IPS-20b (cell line): ENCODE data around the gene TNS1.

Experiments used
- H3K27ac ChIP-seq: one replicate; pipeline ENCODE4 v1.5.1; 2013; ENCODE audit warnings: low read length
- H3K27me3 ChIP-seq: 2 replicates; pipeline ENCODE4 v1.6.1; 2013; ENCODE audit warnings: mild to moderate bottlenecking, low read length, inconsistent platforms; ENCODE audit not compliant: insufficient read depth
- H3K36me3 ChIP-seq: 2 replicates; pipeline ENCODE4 v1.6.1; 2013; ENCODE audit warnings: low read depth, mild to moderate bottlenecking, inconsistent platforms, low read length, moderate library complexity; ENCODE audit not compliant: insufficient read depth
- H3K4me1 ChIP-seq: 2 replicates; pipeline ENCODE4 v1.6.1; 2013; ENCODE audit warnings: mild to moderate bottlenecking, control low read depth, inconsistent platforms, low read length, moderate library complexity; ENCODE audit not compliant: insufficient read depth
- H3K4me3 ChIP-seq: 2 replicates; pipeline ENCODE4 v1.5.1; 2013; ENCODE audit warnings: mild to moderate bottlenecking, low read length, inconsistent platforms
- H3K9ac ChIP-seq: 2 replicates; pipeline ENCODE4 v1.6.1; 2013; ENCODE audit warnings: low read depth, mild to moderate bottlenecking, inconsistent platforms, low read length, moderate library complexity
- H3K9me3 ChIP-seq: 2 replicates; pipeline ENCODE4 v1.6.1; 2013; ENCODE audit warnings: mild to moderate bottlenecking, low read depth, low read length, inconsistent platforms; ENCODE audit not compliant: insufficient read depth

Gene TNS1

DNA sequence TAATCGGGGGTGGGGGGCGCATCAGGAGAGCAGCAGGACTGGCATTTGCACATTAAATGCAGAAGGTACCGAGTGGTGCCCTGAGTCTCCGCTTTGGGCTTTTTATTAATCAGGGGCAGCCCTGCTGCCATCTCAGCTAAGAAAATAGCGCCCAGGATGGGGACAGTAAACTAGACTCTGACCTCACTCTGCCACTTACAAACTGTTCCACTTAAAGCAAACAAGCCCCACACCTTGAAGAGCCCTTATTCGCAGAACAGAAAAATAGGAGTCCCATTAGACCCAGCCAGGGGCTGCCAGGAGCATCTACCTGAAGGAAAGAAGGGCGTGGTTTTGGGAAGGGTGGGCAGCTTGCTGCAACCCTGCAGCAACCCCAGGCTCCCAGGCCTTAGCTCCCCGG, 165.3 kb downstream of the TNS1 start:
- Histone ChIP-seq H3K27ac (no peak overlapping the region), H3K36me3 (no peaks in the 10 kb centered on the region), H3K9me3 (no peaks in the 10 kb centered on the region), H3K4me3 (no peak overlapping the region), H3K27me3 (no peaks in the 10 kb centered on the region), H3K4me1 (peaks cover 6% of the 10 kb centered on the region; the same call in 1 of the 2 replicates), H3K9ac (no peak overlapping the region)

DNA sequence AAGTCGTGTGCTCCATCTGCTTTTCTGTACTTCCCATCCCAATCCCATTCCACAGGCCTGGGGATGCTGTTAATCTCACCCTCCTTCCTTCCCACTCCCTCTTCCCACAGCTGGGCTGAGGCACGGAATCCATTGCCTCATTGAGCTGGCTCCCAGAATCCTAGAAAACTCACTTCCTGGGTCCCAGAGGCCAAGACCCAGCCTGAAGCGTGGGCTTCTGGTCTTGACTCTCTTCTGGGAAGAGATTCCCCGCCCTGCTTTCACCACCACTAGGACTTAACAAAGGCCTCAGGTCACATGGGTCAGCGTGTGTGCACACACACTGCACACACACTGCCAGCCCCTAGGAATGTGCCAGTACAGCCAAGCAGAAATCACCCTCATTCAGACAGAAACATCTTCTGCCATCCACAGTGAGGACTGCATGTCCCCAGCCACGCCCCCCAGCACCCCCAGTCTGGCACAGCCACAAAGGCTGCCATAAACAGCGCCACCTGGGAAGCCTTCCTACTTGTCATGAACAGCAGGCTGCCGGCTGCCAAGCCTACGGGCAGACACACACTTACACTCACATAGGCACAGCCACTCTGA, 165.8 kb downstream of the TNS1 start:
- Histone ChIP-seq H3K9ac (peak overlapping the region; percentile 59; the same call in 1 of the 2 replicates), H3K4me3 (no peak overlapping the region), H3K9me3 (no peaks in the 10 kb centered on the region), H3K27ac (peak overlapping the region; percentile 77), H3K36me3 (no peaks in the 10 kb centered on the region), H3K4me1 (peaks cover 6% of the 10 kb centered on the region; the same call in 1 of the 2 replicates), H3K27me3 (no peaks in the 10 kb centered on the region)

DNA sequence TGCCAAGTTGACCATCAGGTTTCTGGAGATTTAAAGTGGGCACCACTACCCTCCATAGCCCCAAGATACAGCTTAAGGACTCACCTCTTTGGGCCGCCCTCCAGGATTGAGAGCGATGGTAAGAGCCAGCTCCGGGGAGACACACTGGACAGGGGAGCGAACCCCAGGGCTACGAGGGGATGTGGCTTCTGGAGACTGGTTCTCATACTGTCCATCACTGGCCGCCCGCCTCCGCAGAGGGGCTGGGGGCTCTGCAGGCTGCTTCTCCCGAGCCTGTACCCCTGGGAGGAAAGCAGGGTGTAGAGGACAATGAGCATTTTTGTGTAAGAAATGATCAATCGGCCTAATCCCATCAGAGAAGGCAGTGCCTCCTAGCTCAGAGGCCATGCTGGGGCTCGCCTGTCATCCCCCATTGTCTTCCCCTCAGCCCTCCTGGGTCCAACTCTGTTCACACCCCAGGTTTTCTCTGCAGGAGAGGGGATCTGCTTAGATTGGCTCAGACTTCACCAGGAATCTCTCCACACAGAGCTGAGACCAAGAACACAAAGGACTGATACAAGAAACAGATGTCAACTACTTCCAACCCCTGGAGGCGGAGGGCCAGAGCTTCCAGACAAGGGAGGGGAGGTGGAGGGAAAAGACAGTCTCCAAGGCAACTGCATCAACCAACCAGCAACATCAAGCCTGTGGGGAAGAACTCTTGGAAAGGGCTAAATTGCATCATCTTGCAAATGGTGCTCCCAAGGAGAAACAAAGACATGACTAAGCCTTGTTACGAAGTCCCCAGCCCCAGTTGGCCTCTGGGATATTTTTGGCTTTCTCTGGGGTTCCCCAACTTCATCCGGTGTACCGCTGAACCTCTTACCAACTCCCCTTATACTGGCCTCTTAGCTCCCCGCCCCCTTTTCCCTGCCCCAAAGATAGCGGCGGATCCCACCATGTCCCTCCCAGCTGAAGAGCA, 166.6 kb downstream of the TNS1 start:
- Histone ChIP-seq H3K9ac (peak overlapping the region; percentile 59; the same call in 1 of the 2 replicates), H3K36me3 (no peaks in the 10 kb centered on the region), H3K9me3 (no peaks in the 10 kb centered on the region), H3K27ac (peak overlapping the region; percentile 77), H3K27me3 (no peaks in the 10 kb centered on the region), H3K4me1 (peaks cover 6% of the 10 kb centered on the region; the same call in 1 of the 2 replicates), H3K4me3 (no peak overlapping the region)

GRCh38 chr2:217834744-217835513, 167.9 kb downstream of the TNS1 start:
- Histone ChIP-seq H3K4me1 (peaks cover 6% of the 10 kb centered on the region; the same call in 1 of the 2 replicates), H3K9ac (no peak overlapping the region), H3K27me3 (no peaks in the 10 kb centered on the region), H3K36me3 (no peaks in the 10 kb centered on the region), H3K27ac (no peak overlapping the region), H3K9me3 (no peaks in the 10 kb centered on the region), H3K4me3 (no peak overlapping the region)

DNA sequence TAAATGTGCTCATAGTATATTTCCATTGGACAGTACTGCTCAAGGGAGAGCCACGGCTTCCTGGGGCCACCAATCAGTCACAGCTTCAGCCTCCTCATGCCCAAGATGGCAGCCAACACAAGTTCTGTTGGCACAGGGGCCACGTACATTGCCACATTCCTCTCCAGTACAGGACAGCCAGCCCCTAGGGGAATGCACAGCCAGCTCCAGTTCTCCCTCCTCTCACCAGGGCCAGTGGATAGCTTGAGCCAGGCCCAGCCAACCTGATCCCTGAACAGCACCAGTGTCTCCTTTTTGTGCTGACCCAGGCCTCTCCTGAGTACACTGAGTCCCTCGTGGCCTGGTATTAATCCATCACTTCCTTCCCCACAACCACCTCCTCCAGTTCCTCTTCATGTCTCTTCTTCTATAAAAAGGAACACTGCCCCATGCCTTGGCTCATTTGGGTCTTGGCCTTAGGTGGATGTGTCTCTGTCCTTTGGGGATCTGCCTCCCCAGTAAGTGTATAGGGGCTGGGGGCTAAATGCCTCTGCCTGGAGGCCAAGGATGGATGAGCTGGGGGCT, 168.7 kb downstream of the TNS1 start:
- Histone ChIP-seq H3K9ac (no peak overlapping the region), H3K27ac (no peak overlapping the region), H3K36me3 (no peaks in the 10 kb centered on the region), H3K27me3 (no peaks in the 10 kb centered on the region), H3K4me3 (no peak overlapping the region), H3K9me3 (no peaks in the 10 kb centered on the region), H3K4me1 (peaks cover 6% of the 10 kb centered on the region; the same call in 1 of the 2 replicates)

GRCh38 chr2:217833439-217833838, 169.4 kb downstream of the TNS1 start:
- H3K27me3 ChIP-seq: no peaks in the 10 kb centered on the region
- no peaks in the 10 kb centered on the region for H3K36me3 ChIP-seq
- H3K27ac ChIP-seq: no peak overlapping the region

GRCh38 chr2:217832987-217833386, 169.8 kb downstream of the TNS1 start:
- Histone ChIP-seq H3K9ac (no peak overlapping the region), H3K36me3 (no peaks in the 10 kb centered on the region)

More at GRCh38 chr2:217833439-217833838, 169.4 kb downstream of the TNS1 start:
- no peak overlapping the region for H3K9ac ChIP-seq
- H3K4me3 ChIP-seq: no peak overlapping the region
- no peaks in the 10 kb centered on the region for H3K9me3 ChIP-seq
- peaks cover 6% of the 10 kb centered on the region; the same call in 1 of the 2 replicates for H3K4me1 ChIP-seq

DNA sequence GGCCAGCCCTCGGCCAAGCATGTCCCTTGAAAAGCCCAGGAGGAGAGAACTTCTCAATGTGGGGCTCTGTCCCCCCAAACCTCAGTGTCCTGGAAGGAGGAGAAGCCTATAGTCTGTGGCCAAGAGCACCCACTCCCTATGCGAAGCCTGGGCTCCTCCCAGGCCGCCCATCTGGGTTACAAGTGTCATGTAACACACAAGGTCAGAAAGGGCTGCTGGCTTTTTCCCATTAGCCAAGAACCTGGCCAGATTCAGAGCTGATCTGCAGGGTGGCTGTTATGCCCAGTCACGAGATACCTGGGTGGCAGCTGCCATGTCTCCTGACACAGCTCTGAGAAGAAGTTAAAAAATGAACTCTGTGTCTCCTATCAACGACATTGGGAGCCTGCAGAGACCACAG, 170.7 kb downstream of the TNS1 start:
- H3K27me3 ChIP-seq: no peaks in the 10 kb centered on the region
- no peak overlapping the region for H3K27ac ChIP-seq
- H3K4me3 ChIP-seq: no peak overlapping the region
- H3K4me1 ChIP-seq: peaks cover 6% of the 10 kb centered on the region; the same call in 1 of the 2 replicates
- no peaks in the 10 kb centered on the region for H3K9me3 ChIP-seq
- no peaks in the 10 kb centered on the region for H3K36me3 ChIP-seq
- H3K9ac ChIP-seq: no peak overlapping the region

More at GRCh38 chr2:217832987-217833386, 169.8 kb downstream of the TNS1 start:
- Histone ChIP-seq H3K27ac (no peak overlapping the region), H3K4me3 (no peak overlapping the region), H3K4me1 (peaks cover 6% of the 10 kb centered on the region; the same call in 1 of the 2 replicates), H3K27me3 (no peaks in the 10 kb centered on the region), H3K9me3 (no peaks in the 10 kb centered on the region)

- no peaks in the 10 kb centered on the region for H3K9me3 ChIP-seq
- H3K27ac ChIP-seq: no peak overlapping the region
- H3K4me1 ChIP-seq: no peaks in the 10 kb centered on the region; the same call in 1 of the 2 replicates
- no peaks in the 10 kb centered on the region for H3K36me3 ChIP-seq
- H3K4me3 ChIP-seq: no peak overlapping the region
- no peak overlapping the region for H3K9ac ChIP-seq
- no peaks in the 10 kb centered on the region for H3K27me3 ChIP-seq
Measured at GRCh38 chr2:217831306-217831705, 171.5 kb downstream of the TNS1 start.

- H3K9ac ChIP-seq: no peak overlapping the region
- H3K36me3 ChIP-seq: no peaks in the 10 kb centered on the region
- H3K4me1 ChIP-seq: no peaks in the 10 kb centered on the region
- no peaks in the 10 kb centered on the region for H3K27me3 ChIP-seq
- H3K9me3 ChIP-seq: no peaks in the 10 kb centered on the region
- no peak overlapping the region for H3K27ac ChIP-seq
- H3K4me3 ChIP-seq: no peak overlapping the region
Measured at GRCh38 chr2:217830807-217831206, 172.0 kb downstream of the TNS1 start.

DNA sequence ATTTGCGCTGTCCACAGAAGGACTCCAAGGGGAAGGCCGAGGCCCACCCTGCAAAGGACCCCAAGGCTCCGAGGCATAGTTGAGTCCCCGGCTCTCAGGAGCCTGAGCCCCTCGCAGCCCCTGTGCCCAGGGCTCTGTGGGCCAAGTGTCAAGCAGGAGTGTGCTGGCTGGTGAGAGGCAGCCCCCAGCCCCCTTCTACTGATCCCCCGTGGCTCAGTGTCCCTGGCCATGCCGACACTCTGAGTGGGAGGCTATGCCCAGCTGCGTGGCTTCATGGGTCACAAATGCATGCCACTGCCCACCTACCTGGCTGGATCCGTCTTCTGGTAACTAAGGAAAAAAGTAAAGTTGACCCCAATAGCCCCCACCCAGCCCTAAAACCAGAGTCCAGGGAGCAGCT, 172.7 kb downstream of the TNS1 start:
- H3K27ac ChIP-seq: no peak overlapping the region
- no peak overlapping the region for H3K9ac ChIP-seq
- no peaks in the 10 kb centered on the region for H3K9me3 ChIP-seq
- no peaks in the 10 kb centered on the region for H3K4me1 ChIP-seq
- H3K4me3 ChIP-seq: no peak overlapping the region
- H3K36me3 ChIP-seq: no peaks in the 10 kb centered on the region
- no peaks in the 10 kb centered on the region for H3K27me3 ChIP-seq
